ENCODE measurements around the gene HDGFL2.
"Not testable (repeated sequence)": the region's sequence is repeated elsewhere in the genome, so short reads cannot be mapped to it uniquely, and the experiment has no call there.

DNA sequence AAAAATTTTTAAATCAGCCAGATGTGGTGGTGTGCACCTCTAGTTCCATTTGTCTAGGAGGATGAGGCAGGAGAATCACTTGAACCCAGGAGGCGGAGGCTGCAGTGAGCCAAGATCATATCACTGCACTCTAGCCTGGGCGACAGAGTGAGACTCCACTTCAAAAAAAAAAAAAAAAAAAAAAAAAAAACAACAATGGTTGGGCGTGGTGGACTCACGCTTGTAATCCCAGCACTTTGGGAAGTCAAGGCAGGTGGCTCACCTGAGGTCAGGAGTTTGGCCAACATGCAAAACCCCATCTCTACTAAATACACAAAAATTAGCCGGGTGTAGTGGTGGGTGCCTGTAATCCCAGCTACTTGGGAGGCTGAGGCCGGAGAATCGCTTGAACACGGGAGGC, 55.3 kb downstream of the HDGFL2 start:
- TF ChIP-seq EZH2 (IDR thresholded peaks at IDR 0.05); POLR2AphosphoS5 (IDR thresholded peaks at IDR 0.05; ENCODE audit: borderline replicate concordance, low read depth, low read length); FOXP2 (optimal IDR thresholded peaks at IDR 0.05; ENCODE audit: control extremely low read depth, extremely low read length, insufficient read depth): not testable (repeated sequence)

All from SK-N-MC (cell line).